NCI-H187 treated with DMSO at 0.1 percent for 48 hours (cell line): ENCODE results near the gene PRR11.
A peak's percentile ranks its signal among the peaks of the same experiment; 100 is the strongest.
"Not testable (repeated sequence)": the region's sequence is repeated elsewhere in the genome, so short reads cannot be mapped to it uniquely, and the experiment has no call there.

Source experiments
- DNase-seq: peaks from one replicate; lab custom pipeline; 2025; lab: John Stamatoyannopoulos, UW

The PRR11 gene

DNA sequence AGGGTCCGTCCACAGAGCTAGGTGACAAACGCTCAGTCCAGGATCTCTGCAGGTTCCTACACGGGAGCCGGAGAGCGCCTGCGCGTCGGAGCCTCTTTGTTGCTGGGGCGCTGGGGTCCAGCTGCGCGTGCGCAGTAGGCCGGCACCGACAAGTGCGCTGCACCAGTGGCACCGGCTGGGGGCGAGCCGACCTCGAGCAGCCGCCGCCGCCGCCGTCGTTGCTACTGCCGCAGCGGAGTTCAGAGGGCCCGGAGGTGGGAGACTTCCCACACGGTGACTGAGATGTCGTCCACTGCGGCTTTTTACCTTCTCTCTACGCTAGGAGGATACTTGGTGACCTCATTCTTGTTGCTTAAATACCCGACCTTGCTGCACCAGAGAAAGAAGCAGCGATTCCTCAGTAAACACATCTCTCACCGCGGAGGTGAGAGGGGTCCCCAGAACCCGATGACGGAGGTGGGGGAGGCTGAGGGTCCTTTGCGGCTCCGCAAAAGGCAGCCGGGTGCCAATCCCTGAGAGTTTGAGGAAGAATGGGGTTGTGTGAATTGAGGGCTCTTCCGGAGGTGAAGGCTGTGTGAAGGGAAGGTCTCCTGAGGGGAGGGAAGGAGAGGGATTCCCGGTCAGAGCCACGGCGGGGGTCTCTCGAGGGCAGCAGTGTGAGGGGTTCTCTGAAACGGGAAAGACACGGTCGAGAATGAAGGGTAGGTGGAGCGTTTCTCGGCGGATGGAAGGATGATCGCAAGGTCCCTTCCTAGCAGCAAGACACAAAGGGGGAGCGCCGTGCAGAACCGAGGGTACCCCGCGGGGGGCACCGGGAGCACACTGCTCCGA lies 65.0 kb downstream of the PRR11 start, which contains the start of gene GDPD1:
Gene GDPD1 (plus strand): TSS at position 184 of the 831 bp plus-strand sequence. CDS start 99 bp downstream, at position 283.
- peak; percentile 60 for DNase-seq

DNA sequence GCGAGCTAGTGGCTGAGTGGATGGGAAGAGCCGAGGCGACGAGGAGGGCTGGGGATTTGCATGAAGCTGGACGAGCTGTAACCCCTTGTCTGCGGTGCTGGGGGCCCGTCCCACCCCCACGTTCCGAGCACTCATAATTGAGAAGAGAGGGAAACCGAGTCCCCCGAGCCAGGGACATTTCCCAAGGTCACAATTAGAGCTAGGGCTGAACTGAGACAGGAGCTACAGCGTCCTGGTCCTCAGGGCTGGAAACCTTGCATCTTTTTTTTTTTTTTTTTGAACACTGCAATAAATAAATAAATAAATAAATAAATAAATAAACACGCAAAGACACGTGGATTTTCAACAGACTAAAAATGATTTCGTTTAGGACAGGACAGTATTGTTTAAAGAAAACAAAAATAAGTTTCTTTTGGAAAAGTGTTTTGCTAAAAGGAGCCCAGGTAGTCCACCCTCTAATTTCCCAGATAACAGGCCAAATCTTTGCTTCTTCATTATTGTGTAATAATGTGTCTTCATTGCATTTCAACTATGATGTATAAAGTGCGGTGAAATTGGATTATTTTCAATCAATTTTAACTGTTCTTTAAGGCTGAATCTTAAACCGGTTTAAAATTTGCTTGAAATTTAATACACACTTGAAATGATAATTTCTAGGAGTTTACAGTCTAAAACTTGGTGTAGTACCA lies 65.8 kb downstream of the PRR11 start:
- no peak for DNase-seq

GRCh38 chr17:59223813-59224212 lies 68.3 kb downstream of the PRR11 start:
- no peak for DNase-seq

DNA sequence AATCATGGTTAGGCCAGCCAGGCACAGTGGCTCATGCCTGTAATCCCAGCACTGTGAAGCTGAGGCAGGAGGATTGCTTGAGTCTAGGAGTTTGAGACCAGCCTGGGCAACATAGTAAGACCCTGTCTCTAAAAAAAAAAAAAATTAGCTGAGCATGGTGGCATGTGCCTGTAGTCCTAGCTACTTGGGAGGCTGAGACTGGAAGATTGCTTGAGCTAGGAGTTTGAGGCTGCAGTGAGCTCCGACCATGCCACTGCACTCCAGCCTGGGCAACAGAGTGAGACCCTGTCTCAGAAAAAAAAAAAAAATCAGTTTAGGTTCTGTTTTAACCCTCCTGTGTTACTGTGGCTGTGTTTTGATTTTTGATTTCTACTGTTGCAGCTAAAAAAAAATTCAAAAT lies 73.0 kb downstream of the PRR11 start:
- DNase-seq = not testable (repeated sequence)

DNA sequence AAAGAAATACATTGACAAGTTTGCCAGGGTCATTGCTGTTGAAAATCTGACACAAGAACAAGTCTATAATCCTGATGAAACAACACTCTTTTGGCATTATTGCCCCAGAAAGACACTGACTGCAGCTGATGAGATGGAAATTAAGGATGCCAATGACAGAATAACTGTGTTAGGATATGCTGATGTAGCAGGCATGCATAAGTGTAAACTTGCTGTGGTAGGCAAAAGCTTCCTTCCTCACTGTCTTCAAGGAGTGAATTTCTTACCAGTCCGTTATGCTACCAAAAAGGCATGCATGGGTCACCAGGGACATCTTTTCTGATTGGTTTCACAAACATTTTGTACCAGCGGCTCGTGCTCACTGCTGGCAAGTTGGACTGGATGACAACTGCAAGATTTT lies 75.2 kb downstream of the PRR11 start:
- DNase-seq = no peak

GRCh38 chr17:59234631-59235030 lies 79.1 kb downstream of the PRR11 start:
- no peak for DNase-seq

DNA sequence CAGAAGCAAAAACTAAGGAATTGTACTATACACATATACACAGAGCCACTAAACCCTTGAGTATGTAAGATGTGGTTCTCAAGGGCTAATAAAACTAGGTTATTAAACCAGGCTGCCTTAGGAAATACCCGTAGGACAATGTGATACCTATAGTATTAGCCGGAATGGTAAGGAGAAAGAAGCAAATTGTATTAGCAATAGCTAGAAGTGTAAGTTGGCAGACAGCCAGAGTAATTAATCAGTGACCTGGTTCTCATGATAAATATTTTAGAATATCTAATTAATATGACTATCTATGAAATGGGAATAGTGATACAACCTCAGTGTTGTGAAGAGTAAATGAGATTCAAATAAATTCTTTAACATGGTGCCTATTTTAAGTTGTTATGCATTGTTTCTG lies 83.4 kb downstream of the PRR11 start:
- DNase-seq = no peak

GRCh38 chr17:59244081-59244480 lies 88.5 kb downstream of the PRR11 start:
- DNase-seq = no peak
